NB4 (cell line): ENCODE measurements around the gene USH2A.

Experiments used
- MYC ChIP-seq: IDR thresholded peaks from 2 replicates; pipeline ENCODE4 v1.6.1; 2011; ENCODE audit warnings: low read depth, low read length
- TF ChIP-seq, protein P1 (sequence below): IDR thresholded peaks from one replicate; pipeline ENCODE4 v1.5.1; 2012; ENCODE audit warnings: low read depth, low read length
- TF ChIP-seq, protein P2 (sequence below): IDR thresholded peaks from 2 replicates; pipeline ENCODE4 v1.6.1; 2011; ENCODE audit warnings: low read depth, low read length

DNA sequence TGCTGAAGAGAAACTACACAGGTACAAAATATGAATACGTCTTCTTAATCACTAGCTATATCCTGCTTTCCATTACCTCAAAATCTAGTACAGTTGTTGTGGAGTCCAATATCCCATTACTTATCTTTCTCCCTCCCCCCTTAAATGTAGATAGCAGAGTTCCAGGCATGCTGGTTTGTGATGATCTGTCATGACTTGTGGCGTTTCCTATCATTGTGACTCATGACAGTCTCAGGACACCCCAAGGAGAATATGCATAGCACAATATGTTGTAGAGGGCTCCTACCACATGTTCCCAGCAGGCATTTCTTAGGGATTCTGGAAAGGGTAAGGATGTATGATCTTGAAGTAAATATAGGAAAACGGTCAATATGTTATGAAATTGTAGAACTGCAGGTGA lies 206.9 kb downstream of the USH2A start:
- TF ChIP-seq, protein P1, sequence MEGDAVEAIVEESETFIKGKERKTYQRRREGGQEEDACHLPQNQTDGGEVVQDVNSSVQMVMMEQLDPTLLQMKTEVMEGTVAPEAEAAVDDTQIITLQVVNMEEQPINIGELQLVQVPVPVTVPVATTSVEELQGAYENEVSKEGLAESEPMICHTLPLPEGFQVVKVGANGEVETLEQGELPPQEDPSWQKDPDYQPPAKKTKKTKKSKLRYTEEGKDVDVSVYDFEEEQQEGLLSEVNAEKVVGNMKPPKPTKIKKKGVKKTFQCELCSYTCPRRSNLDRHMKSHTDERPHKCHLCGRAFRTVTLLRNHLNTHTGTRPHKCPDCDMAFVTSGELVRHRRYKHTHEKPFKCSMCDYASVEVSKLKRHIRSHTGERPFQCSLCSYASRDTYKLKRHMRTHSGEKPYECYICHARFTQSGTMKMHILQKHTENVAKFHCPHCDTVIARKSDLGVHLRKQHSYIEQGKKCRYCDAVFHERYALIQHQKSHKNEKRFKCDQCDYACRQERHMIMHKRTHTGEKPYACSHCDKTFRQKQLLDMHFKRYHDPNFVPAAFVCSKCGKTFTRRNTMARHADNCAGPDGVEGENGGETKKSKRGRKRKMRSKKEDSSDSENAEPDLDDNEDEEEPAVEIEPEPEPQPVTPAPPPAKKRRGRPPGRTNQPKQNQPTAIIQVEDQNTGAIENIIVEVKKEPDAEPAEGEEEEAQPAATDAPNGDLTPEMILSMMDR, result no peak
- TF ChIP-seq, protein P2, sequence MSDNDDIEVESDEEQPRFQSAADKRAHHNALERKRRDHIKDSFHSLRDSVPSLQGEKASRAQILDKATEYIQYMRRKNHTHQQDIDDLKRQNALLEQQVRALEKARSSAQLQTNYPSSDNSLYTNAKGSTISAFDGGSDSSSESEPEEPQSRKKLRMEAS, result no peak
- no peak for TF ChIP-seq MYC
